HG03354 (cell line): Measurements from ENCODE around the gene PCDHB13.
"Not testable (repeated sequence)": the region's sequence is repeated elsewhere in the genome, so short reads cannot be mapped to it uniquely, and the experiment has no call there.

Source experiments
- ATAC-seq: cut with Tn5 transposase; IDR thresholded peaks from one replicate; pipeline ENCODE4 v1.9.1; 2021; ENCODE audit warnings: mild to moderate bottlenecking; ENCODE audit not compliant: unreplicated experiment, poor library complexity, severe bottlenecking

Gene PCDHB13

DNA sequence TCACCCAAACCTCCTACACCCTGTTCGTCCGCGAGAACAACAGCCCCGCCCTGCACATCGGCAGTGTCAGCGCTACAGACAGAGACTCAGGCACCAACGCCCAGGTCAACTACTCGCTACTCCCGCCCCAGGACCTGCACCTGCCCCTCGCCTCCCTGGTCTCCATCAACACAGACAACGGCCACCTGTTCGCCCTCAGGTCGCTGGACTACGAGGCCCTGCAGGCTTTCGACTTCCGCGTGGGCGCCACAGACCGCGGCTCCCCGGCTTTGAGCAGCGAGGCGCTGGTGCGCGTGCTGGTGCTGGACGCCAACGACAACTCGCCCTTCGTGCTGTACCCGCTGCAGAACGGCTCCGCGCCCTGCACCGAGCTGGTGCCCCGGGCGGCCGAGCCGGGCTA lies 12.6 kb upstream of the PCDHB13 start:
- not testable (repeated sequence) for ATAC-seq

DNA sequence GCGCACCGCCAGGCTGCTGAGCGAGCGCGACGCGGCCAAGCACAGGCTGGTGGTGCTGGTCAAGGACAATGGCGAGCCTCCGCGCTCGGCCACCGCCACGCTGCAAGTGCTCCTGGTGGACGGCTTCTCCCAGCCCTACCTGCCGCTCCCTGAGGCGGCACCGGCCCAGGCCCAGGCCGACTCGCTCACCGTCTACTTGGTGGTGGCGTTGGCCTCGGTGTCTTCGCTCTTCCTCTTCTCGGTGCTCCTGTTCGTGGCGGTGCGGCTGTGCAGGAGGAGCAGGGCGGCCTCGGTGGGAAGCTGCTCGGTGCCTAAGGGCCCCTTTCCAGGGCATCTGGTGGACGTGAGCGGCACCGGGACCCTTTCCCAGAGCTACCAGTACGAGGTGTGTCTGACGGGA lies 12.1 kb upstream of the PCDHB13 start:
- ATAC-seq = not testable (repeated sequence)

DNA sequence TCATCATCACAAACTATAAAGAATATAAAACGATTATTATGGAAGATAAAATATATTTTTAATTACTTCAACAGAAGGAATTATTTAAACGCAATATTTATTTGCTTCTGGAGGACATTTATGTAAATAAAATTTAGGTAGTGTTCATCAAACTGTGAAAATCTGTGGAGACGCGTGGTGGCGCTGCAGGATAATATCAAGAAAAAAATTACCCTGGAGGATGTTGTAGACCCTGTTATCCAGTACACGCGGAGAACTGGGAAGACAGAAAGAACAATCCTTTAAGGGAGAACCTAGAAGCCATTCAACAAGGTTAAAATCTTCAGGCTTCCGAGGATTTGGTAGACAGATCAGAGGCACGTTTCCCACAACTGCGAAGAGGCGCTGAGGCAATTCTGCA lies 5.2 kb upstream of the PCDHB13 start, which contains the start of gene PCDHB12:
Gene PCDHB12 (plus strand): TSS at position 242 of the 400 bp plus-strand sequence. CDS start 189 bp downstream, outside the sequence.
- no peak for ATAC-seq

DNA sequence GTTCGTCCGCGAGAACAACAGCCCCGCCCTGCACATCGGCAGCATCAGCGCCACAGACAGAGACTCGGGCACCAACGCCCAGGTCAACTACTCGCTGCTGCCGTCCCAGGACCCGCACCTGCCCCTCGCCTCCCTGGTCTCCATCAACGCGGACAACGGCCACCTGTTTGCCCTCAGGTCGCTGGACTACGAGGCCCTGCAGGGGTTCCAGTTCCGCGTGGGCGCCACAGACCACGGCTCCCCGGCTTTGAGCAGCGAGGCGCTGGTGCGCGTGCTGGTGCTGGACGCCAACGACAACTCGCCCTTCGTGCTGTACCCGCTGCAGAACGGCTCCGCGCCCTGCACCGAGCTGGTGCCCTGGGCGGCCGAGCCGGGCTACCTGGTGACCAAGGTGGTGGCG lies 3.4 kb upstream of the PCDHB13 start:
- ATAC-seq = not testable (repeated sequence)

DNA sequence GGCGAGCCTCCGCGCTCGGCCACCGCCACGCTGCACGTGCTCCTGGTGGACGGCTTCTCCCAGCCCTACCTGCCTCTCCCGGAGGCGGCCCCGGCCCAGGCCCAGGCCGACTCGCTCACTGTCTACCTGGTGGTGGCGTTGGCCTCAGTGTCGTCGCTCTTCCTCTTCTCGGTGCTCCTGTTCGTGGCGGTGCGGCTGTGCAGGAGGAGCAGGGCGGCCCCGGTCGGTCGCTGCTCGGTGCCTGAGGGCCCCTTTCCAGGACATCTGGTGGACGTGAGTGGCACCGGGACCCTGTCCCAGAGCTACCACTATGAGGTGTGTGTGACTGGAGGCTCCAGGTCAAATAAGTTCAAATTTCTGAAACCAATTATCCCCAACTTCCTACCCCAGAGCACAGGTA lies 2.9 kb upstream of the PCDHB13 start:
- ATAC-seq = not testable (repeated sequence)

DNA sequence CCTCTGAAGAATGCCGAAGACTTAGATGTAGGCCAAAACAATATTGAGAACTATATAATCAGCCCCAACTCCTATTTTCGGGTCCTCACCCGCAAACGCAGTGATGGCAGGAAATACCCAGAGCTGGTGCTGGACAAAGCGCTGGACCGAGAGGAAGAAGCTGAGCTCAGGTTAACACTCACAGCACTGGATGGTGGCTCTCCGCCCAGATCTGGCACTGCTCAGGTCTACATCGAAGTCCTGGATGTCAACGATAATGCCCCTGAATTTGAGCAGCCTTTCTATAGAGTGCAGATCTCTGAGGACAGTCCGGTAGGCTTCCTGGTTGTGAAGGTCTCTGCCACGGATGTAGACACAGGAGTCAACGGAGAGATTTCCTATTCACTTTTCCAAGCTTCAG lies 864 bp downstream of the PCDHB13 start:
- not testable (repeated sequence) for ATAC-seq

DNA sequence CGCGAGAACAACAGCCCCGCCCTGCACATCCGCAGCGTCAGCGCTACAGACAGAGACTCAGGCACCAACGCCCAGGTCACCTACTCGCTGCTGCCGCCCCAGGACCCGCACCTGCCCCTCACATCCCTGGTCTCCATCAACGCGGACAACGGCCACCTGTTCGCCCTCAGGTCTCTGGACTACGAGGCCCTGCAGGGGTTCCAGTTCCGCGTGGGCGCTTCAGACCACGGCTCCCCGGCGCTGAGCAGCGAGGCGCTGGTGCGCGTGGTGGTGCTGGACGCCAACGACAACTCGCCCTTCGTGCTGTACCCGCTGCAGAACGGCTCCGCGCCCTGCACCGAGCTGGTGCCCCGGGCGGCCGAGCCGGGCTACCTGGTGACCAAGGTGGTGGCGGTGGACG lies 1.8 kb downstream of the PCDHB13 start:
- ATAC-seq = not testable (repeated sequence)

DNA sequence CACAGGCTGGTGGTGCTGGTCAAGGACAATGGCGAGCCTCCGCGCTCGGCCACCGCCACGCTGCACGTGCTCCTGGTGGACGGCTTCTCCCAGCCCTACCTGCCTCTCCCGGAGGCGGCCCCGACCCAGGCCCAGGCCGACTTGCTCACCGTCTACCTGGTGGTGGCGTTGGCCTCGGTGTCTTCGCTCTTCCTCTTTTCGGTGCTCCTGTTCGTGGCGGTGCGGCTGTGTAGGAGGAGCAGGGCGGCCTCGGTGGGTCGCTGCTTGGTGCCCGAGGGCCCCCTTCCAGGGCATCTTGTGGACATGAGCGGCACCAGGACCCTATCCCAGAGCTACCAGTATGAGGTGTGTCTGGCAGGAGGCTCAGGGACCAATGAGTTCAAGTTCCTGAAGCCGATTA lies 2.3 kb downstream of the PCDHB13 start:
- ATAC-seq = not testable (repeated sequence)

DNA sequence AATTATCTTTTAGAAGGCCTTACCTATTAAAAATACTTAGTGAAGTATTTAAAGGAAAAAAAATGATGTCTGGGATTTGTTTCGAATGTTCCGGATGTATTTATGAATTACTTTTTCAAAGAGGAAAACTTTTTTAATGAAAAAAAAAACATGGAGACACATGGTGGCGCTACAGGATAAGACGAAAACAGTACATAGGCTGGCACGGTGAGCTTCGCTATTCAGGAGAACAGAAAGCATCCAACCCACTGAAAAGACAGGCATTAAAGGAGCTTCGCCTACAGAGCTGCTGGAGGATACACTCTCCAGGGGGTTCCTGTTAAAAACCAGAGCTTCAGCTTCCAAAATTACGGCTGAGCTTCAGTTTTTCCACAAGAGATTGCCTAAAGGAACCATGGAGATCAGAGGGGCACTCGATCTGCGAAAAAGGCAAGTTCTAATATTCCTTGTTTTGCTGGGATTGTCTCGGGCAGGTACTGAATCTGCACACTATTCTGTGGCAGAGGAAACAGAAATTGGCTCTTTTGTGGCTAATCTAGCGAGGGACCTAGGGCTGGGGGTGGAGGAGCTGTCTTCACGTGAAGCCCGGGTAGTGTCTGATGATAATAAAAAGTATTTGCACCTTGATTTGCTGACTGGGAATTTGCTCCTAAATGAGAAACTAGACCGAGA lies 9.5 kb downstream of the PCDHB13 start, which contains the start of gene PCDHB14:
Gene PCDHB14 (plus strand): TSS at position 232 of the 672 bp plus-strand sequence. CDS start 163 bp downstream, at position 395.
- no peak for ATAC-seq

DNA sequence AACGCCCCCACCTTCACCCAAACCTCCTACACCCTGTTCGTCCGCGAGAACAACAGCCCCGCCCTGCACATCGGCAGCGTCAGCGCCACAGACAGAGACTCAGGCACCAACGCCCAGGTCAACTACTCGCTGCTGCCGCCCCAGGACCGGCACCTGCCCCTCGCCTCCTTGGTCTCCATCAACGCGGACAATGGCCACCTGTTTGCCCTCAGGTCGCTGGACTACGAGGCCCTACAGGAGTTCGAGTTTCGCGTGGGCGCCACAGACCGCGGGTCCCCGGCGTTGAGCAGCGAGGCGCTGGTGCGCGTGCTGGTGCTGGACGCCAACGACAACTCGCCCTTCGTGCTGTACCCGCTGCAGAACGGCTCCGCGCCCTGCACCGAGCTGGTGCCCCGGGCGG lies 11.1 kb downstream of the PCDHB13 start:
- not testable (repeated sequence) for ATAC-seq

DNA sequence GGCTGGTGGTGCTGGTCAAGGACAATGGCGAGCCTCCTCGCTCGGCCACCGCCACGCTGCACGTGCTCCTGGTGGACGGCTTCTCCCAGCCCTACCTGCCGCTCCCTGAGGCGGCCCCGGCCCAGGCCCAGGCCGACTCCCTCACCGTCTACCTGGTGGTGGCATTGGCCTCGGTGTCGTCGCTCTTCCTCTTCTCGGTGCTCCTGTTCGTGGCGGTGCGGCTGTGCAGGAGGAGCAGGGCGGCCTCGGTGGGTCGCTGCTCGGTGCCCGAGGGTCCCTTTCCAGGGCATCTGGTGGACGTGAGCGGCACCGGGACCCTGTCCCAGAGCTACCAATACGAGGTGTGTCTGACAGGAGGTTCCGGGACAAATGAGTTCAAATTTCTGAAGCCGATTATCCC lies 11.7 kb downstream of the PCDHB13 start:
- not testable (repeated sequence) for ATAC-seq

DNA sequence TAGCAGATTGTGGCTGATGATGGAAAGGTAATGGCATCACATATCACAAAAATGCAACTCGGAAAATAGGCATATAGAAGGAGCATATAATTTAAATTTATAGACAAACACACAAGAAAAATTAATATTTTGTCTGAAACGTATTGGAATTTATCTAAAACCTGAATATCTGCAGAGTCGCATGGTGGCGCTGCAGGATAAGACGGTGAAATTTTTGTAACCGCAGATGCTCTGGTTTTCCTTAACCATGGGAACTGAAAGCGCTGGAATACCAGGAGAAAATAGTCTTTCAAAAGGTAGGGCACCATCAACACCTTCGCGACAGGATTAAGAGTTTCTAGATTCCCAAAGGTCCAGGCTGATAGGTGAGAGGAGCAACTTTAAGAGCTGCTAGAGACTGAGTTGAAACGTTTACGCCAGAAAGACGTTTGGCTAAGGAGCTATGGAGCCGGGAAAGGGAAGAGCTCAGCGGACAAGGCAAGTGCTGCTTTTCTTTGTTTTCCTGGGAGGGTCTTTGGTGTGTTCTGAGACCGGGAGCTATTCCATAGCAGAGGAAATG lies 20.5 kb downstream of the PCDHB13 start:
- no peak for ATAC-seq

DNA sequence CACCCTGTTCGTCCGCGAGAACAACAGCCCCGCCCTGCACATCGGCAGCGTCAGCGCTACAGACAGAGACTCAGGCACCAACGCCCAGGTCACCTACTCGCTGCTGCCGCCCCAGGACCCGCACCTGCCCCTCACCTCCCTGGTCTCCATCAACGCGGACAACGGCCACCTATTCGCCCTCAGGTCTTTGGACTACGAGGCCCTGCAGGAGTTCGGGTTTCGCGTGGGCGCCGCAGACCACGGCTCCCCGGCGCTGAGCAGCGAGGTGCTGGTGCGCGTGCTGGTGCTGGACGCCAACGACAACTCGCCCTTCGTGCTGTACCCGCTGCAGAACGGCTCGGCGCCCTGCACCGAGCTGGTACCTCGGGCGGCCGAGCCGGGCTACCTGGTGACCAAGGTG lies 22.2 kb downstream of the PCDHB13 start:
- not testable (repeated sequence) for ATAC-seq

DNA sequence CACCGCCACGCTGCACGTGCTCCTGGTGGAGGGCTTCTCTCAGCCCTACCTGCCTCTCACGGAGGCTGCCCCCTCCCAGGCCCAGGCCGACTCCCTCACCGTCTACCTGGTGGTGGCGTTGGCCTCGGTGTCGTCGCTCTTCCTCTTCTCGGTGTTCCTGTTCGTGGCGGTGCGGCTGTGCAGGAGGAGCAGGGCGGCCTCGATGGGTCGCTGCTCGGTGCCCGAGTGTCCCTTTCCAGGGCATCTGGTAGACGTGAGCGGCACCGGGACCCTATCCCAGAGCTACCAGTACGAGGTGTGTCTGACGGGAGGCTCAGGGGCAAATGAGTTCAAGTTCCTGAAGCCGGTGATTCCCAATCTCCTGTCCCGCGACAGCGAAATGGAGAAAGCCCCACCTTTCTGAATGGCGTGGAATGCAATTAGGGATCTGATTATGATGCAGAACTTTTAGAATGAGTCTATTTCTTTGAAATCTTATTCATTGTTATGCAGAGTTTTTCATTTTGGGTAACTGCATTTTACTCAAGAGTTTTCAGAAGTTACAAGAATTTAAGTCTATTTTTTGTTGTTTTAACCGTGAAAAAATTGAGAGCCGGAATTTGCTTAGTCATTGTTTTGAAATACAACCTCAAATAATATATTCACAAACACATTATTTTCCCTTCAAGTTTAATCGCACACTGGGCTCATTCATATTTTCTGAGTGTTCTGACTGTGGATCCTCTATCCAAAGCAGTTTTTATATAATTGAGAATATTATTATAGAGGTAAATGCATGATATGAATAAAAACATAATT lies 23.0 kb downstream of the PCDHB13 start:
- ATAC-seq = no peak

DNA sequence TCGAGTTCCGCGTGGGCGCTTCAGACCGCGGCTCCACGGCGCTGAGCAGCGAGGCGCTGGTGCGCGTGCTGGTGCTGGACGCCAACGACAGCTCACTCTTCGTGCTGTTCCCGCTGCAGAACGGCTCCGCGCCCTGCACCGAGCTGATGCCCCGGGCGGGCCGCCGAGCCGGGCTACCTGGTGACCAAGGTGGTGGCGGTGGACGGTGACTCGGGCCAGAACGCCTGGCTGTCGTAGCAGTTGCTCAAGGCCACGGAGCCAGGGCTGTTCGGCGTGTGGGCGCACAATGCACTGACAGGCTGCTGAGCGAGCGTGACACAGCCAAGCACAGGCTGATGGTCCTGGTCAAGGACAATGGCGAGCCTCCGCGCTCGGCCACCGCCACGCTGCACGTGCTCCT lies 27.8 kb downstream of the PCDHB13 start:
- ATAC-seq = no peak

DNA sequence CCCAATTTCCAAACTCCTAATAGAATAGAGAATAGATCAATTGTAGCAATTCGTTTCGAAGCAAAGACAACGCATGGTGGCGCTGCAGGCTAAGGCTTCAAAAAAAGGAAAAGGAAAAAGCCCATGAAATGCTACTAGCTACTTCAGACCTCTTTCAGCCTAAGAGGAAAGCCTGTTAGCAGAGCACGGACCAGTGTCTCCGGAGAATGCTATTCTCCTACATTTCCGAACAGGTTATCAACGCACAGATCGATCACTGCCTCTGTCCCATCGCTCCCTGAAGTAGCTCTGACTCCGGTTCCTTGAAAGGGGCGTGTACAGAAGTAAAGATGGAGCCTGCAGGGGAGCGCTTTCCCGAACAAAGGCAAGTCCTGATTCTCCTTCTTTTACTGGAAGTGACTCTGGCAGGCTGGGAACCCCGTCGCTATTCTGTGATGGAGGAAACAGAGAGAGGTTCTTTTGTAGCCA lies 31.6 kb downstream of the PCDHB13 start, which contains the start of gene PCDHB15:
Gene PCDHB15 (plus strand): TSS at position 146 of the 468 bp plus-strand sequence. CDS start 184 bp downstream, at position 330.
- ATAC-seq = no peak

DNA sequence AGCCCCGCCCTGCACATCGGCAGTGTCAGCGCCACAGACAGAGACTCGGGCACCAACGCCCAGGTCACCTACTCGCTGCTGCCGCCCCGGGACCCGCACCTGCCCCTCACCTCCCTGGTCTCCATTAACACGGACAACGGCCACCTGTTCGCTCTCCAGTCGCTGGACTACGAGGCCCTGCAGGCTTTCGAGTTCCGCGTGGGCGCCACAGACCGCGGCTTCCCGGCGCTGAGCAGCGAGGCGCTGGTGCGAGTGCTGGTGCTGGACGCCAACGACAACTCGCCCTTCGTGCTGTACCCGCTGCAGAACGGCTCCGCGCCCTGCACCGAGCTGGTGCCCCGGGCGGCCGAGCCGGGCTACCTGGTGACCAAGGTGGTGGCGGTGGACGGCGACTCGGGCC lies 33.3 kb downstream of the PCDHB13 start:
- not testable (repeated sequence) for ATAC-seq

DNA sequence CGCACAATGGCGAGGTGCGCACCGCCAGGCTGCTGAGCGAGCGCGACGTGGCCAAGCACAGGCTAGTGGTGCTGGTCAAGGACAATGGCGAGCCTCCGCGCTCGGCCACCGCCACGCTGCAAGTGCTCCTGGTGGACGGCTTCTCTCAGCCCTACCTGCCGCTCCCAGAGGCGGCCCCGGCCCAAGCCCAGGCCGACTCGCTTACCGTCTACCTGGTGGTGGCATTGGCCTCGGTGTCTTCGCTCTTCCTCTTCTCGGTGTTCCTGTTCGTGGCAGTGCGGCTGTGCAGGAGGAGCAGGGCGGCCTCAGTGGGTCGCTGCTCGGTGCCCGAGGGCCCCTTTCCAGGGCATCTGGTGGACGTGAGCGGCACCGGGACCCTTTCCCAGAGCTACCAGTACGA lies 33.7 kb downstream of the PCDHB13 start:
- not testable (repeated sequence) for ATAC-seq

DNA sequence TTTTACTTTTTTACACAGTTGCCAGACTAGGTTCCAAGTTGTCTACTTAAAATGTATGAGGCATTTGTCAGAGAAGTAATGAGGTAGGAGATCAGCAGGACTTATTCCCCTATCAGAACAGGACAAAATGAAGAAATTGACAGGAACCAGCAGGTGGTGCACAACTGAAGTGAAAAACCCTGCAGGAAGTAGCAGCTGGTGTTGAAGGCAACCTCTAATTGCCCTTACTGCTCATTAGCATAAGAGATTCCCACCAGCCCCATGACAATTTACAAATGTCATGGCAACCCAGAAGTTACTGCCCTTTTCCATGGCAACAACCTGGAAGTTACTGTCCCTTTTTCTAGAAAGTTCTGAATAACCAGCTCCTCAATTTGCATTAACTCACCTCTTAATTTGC lies 36.9 kb downstream of the PCDHB13 start:
- ATAC-seq = no peak

DNA sequence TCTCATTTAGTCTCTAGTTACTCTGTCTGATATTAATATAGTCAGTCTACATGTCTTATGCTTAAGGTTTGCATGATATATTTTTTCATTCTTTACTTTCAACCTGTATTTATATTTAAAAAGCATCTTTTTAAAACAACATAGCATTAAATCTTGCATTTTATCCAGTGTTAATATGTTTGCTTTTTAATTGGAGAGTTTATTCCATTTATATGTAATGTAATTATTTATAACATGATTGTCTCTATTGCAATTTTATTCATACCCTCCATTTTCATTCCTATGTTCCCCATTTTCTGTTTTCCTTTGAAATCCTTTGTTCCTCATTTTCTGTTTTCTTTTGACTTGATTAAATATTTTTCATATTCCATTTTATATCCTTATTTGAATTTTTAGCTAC lies 44.7 kb downstream of the PCDHB13 start:
- no peak for ATAC-seq
